HEK293 (cell line): ENCODE data around the gene EYA3.

ENCODE experiments used
- CTCF ChIA-PET: fragments of 350-600 bp; formaldehyde crosslinking; extraction: SDS; loops from one replicate; lab custom pipeline; 2021; ENCODE audit warnings: antibody characterized with exemption; lab: Yijun Ruan, JAX
- POLR2A ChIA-PET: fragments of 300-600 bp; formaldehyde crosslinking; extraction: SDS; loops from one replicate; lab custom pipeline; 2020; ENCODE audit warnings: antibody characterized with exemption, inconsistent platforms; lab: Yijun Ruan, JAX
- H3K27ac ChIP-seq: fragments of 200-500 bp; sonication (Bioruptor generic); 2 replicates; pipeline ENCODE4 v1.5.1; 2014; ENCODE audit warnings: low read depth, low read length, control low read depth, inconsistent platforms; ENCODE audit errors: extremely low read depth
- H3K36me3 ChIP-seq, 2 experiments: fragments of 200-500 bp in 1 of 2; sonication (Bioruptor generic) in 1 of 2; 1 replicate in 1 of 2; 2 replicates in 1 of 2; pipeline ENCODE4 v1.5.1; 2014 to 2017; ENCODE audit warnings: inconsistent platforms in 2 of 2, low read length in 2 of 2; ENCODE audit not compliant: control insufficient read depth in 2 of 2, insufficient read depth in 1 of 2
- H3K4me1 ChIP-seq: fragments of 200-500 bp; sonication (Bioruptor generic); 2 replicates; pipeline ENCODE4 v1.5.1; 2014; ENCODE audit warnings: mild to moderate bottlenecking, low read length, inconsistent platforms; ENCODE audit not compliant: control insufficient read depth, insufficient read depth
- H3K4me3 ChIP-seq: 2 replicates; pipeline ENCODE4 v1.5.1; 2011; ENCODE audit warnings: low read depth, mild to moderate bottlenecking, control low read depth, low read length, moderate library complexity
- H3K9me3 ChIP-seq: fragments of 200-500 bp; sonication (Bioruptor generic); 2 replicates; pipeline ENCODE4 v1.5.1; 2014; ENCODE audit warnings: low read depth, low read length, inconsistent platforms; ENCODE audit not compliant: control insufficient read depth, insufficient read depth
- BCL6B ChIP-seq: fragments of 450-650 bp; formaldehyde crosslinking; IDR thresholded peaks from 2 replicates; pipeline ENCODE4 v1.5.1; 2017; ENCODE audit warnings: missing biosample characterization, missing genetic modification characterization
- EGR2 ChIP-seq: fragments of 450-650 bp; formaldehyde crosslinking; IDR thresholded peaks from 2 replicates; pipeline ENCODE4 v1.5.1; 2016; ENCODE audit warnings: low read depth, missing biosample characterization, missing genetic modification characterization
- FEZF1 ChIP-seq: fragments of 450-650 bp; formaldehyde crosslinking; IDR thresholded peaks from 2 replicates; pipeline ENCODE4 v1.5.1; 2016; ENCODE audit warnings: missing biosample characterization, missing genetic modification characterization
- HOXA7 ChIP-seq: sonication (generic); formaldehyde crosslinking; IDR thresholded peaks from 2 replicates; pipeline ENCODE4 v1.8.1; 2022; ENCODE audit warnings: missing genetic modification reagents, borderline replicate concordance
- KLF9 ChIP-seq: fragments of 450-650 bp; formaldehyde crosslinking; IDR thresholded peaks from 2 replicates; pipeline ENCODE4 v1.5.1; 2016; ENCODE audit warnings: missing biosample characterization, missing genetic modification characterization, low read depth
- MYNN ChIP-seq: fragments of 450-650 bp; formaldehyde crosslinking; IDR thresholded peaks from 2 replicates; pipeline ENCODE4 v1.5.1; 2016; ENCODE audit warnings: missing biosample characterization, missing genetic modification characterization, borderline replicate concordance
- OSR2 ChIP-seq: fragments of 450-650 bp; formaldehyde crosslinking; IDR thresholded peaks from 2 replicates; pipeline ENCODE4 v1.5.1; 2016; ENCODE audit warnings: missing biosample characterization, missing genetic modification characterization
- PRDM1 ChIP-seq: fragments of 450-650 bp; formaldehyde crosslinking; IDR thresholded peaks from 2 replicates; pipeline ENCODE4; 2016; ENCODE audit warnings: missing biosample characterization, missing genetic modification characterization
- SP2 ChIP-seq: fragments of 450-650 bp; formaldehyde crosslinking; IDR thresholded peaks from 2 replicates; pipeline ENCODE4 v1.5.1; 2016; ENCODE audit warnings: missing biosample characterization, missing genetic modification characterization
- ZBTB49 ChIP-seq: fragments of 450-650 bp; formaldehyde crosslinking; IDR thresholded peaks from 2 replicates; pipeline ENCODE4 v1.5.1; 2016; ENCODE audit warnings: missing biosample characterization, missing genetic modification characterization, low read depth
- ZNF121 ChIP-seq: fragments of 450-650 bp; formaldehyde crosslinking; IDR thresholded peaks from 2 replicates; pipeline ENCODE4 v1.5.1; 2016; ENCODE audit warnings: missing biosample characterization, missing genetic modification characterization
- ZNF157 ChIP-seq: fragments of 450-650 bp; formaldehyde crosslinking; IDR thresholded peaks from 2 replicates; pipeline ENCODE4 v1.5.1; 2016; ENCODE audit warnings: missing biosample characterization, missing genetic modification characterization
- ZNF184 ChIP-seq: fragments of 450-650 bp; IDR thresholded peaks from 2 replicates; pipeline ENCODE4 v1.5.1; 2018; ENCODE audit warnings: missing biosample characterization, mild to moderate bottlenecking, missing genetic modification characterization
- ZNF394 ChIP-seq: fragments of 450-650 bp; formaldehyde crosslinking; IDR thresholded peaks from 2 replicates; pipeline ENCODE4 v1.5.1; 2016; ENCODE audit warnings: missing biosample characterization, missing genetic modification characterization, mild to moderate bottlenecking, moderate library complexity, borderline replicate concordance
- ZNF488 ChIP-seq: fragments of 450-650 bp; formaldehyde crosslinking; IDR thresholded peaks from 2 replicates; pipeline ENCODE4 v1.5.1; 2016; ENCODE audit warnings: missing biosample characterization, missing genetic modification characterization
- ZNF501 ChIP-seq: fragments of 450-650 bp; formaldehyde crosslinking; IDR thresholded peaks from 2 replicates; pipeline ENCODE4 v1.5.1; 2016; ENCODE audit warnings: missing biosample characterization, missing genetic modification characterization
- ZNF548 ChIP-seq: fragments of 450-650 bp; formaldehyde crosslinking; IDR thresholded peaks from 2 replicates; pipeline ENCODE4 v1.5.1; 2016; ENCODE audit warnings: missing biosample characterization, missing genetic modification characterization
- ZNF558 ChIP-seq: fragments of 450-650 bp; formaldehyde crosslinking; IDR thresholded peaks from 2 replicates; pipeline ENCODE4 v1.5.1; 2016; ENCODE audit warnings: missing biosample characterization, missing genetic modification characterization
- ZNF560 ChIP-seq: fragments of 450-650 bp; formaldehyde crosslinking; IDR thresholded peaks from 2 replicates; pipeline ENCODE4 v1.5.1; 2017; ENCODE audit warnings: missing biosample characterization, missing genetic modification characterization, borderline replicate concordance
- ZSCAN30 ChIP-seq: fragments of 450-650 bp; IDR thresholded peaks from 2 replicates; pipeline ENCODE4 v1.5.1; 2018; ENCODE audit warnings: missing biosample characterization, mild to moderate bottlenecking, missing genetic modification characterization, moderate library complexity

EYA3 gene

GRCh38 chr1:28129150-28129549 is 40.7 kb upstream of the EYA3 start:
- ChIA-PET POLR2A (interaction anchor here (0.7 kb wide), 1 partner anchor 57 kb away, joined by 3 read pairs; no protein-coding TSS in a partner anchor), CTCF (interaction anchor here (0.6 kb wide), 1 partner anchor 44 kb away, joined by 3 read pairs; no protein-coding TSS in a partner anchor)
- H3K4me1 ChIP-seq: no peaks in the 10 kb centered on the region
- H3K4me3 ChIP-seq: no peak overlapping the region
- no peak overlapping the region for H3K27ac ChIP-seq
- H3K9me3 ChIP-seq: no peaks in the 10 kb centered on the region
- TF ChIP-seq OSR2 (tag by site-specific recombination) (0 out of 2 replicates have a peak, but pooled peaks have one; percentile 20), ZNF488 (tag by site-specific recombination) (no peak), ZNF548 (tag by site-specific recombination) (no peak), PRDM1 (tag by site-specific recombination) (peak; percentile 54; the same call in 1 of the 2 replicates), BCL6B (peak; percentile 75; the same call in 1 of the 2 replicates), FEZF1 (no peak), ZBTB49 (tag by site-specific recombination) (no peak), SP2 (tag by site-specific recombination) (no peak), ZNF394 (tag by site-specific recombination) (no peak), ZNF501 (no peak), ZNF121 (tag by site-specific recombination) (no peak), KLF9 (no peak), EGR2 (tag by site-specific recombination) (no peak)
- H3K36me3 ChIP-seq: no peaks in the 10 kb centered on the region

GRCh38 chr1:28127617-28128257 is 39.3 kb upstream of the EYA3 start:
- POLR2A ChIA-PET: interaction anchor here (0.7 kb wide), 1 partner anchor 455 kb away, joined by 4 read pairs; no protein-coding TSS in a partner anchor
- TF ChIP-seq ZNF558 (tag by site-specific recombination): no peak
- no peak for TF ChIP-seq MYNN (tag by site-specific recombination)
- Histone ChIP-seq H3K36me3 (no peaks in the 10 kb centered on the region), H3K9me3 (no peaks in the 10 kb centered on the region), H3K27ac (no peak overlapping the region), H3K4me3 (no peak overlapping the region), H3K4me1 (no peaks in the 10 kb centered on the region)
- CTCF ChIA-PET: no interaction called here

GRCh38 chr1:28126783-28127490 is 38.5 kb upstream of the EYA3 start:
- H3K9me3 ChIP-seq: no peaks in the 10 kb centered on the region
- ChIA-PET CTCF (interaction anchor here (0.6 kb wide), 1 partner anchor 25 kb away, joined by 3 read pairs; no protein-coding TSS in a partner anchor), POLR2A (interaction anchor here (0.6 kb wide), 1 partner anchor 38 kb away, joined by 4 read pairs; no protein-coding TSS in a partner anchor)
- TF ChIP-seq ZNF548 (tag by site-specific recombination): no peak
- TF ChIP-seq HOXA7 (CRISPR knock-in tag): no peak
- no peak for TF ChIP-seq ZSCAN30 (tag by site-specific recombination)
- no peak for TF ChIP-seq ZNF560 (tag by site-specific recombination)
- TF ChIP-seq ZBTB49 (tag by site-specific recombination): no peak
- no peak for TF ChIP-seq ZNF184
- no peak for TF ChIP-seq ZNF157 (tag by site-specific recombination)
- H3K4me1 ChIP-seq: no peaks in the 10 kb centered on the region
- no peak overlapping the region for H3K4me3 ChIP-seq
- H3K27ac ChIP-seq: no peak overlapping the region
- no peaks in the 10 kb centered on the region for H3K36me3 ChIP-seq
